GM23338 (cell line): Measurements from ENCODE around the gene GRP.
A peak's percentile ranks its signal among the peaks of the same experiment; 100 is the strongest.

ENCODE experiments used
- CREB1 ChIP-seq: fragments of 250-450 bp; sonication (Bioruptor Pico); IDR thresholded peaks from 2 replicates; pipeline ENCODE4 v1.5.0; 2020; ENCODE audit warnings: low read depth, mild to moderate bottlenecking, moderate library complexity
- EZH2 ChIP-seq: fragments of 200-600 bp; sonication (generic); IDR thresholded peaks from one replicate; pipeline ENCODE4 v1.8.0; 2017; ENCODE audit warnings: antibody characterized with exemption, mild to moderate bottlenecking, low read depth; ENCODE audit not compliant: unreplicated experiment
- EZH2phosphoT487 ChIP-seq: fragments of 200-600 bp; sonication (generic); IDR thresholded peaks from one replicate; pipeline ENCODE4 v1.8.1; 2018; ENCODE audit warnings: antibody characterized with exemption; ENCODE audit not compliant: unreplicated experiment
- JUNB ChIP-seq: IDR thresholded peaks from one replicate; pipeline ENCODE4 v1.6.1; 2016; ENCODE audit warnings: antibody characterized with exemption; ENCODE audit not compliant: unreplicated experiment
- NANOG ChIP-seq: IDR thresholded peaks from 2 replicates; pipeline ENCODE4 v1.6.1; 2016; ENCODE audit warnings: antibody characterized with exemption, borderline replicate concordance
- POLR2AphosphoS5 ChIP-seq: IDR thresholded peaks from 2 replicates; pipeline ENCODE4 v1.6.1; 2016; ENCODE audit warnings: antibody characterized with exemption, low read depth
- STAT1 ChIP-seq: IDR thresholded peaks from one replicate; pipeline ENCODE4 v1.6.1; 2016; ENCODE audit warnings: antibody characterized with exemption; ENCODE audit not compliant: unreplicated experiment
- ZNF114 ChIP-seq: fragments of 250-450 bp; sonication (Bioruptor Pico); IDR thresholded peaks from 2 replicates; pipeline ENCODE4 v1.5.0; 2020; ENCODE audit warnings: mild to moderate bottlenecking, moderate library complexity
- ZNF331 ChIP-seq: fragments of 250-450 bp; sonication (Bioruptor Pico); IDR thresholded peaks from 2 replicates; pipeline ENCODE4 v1.5.0; 2020; ENCODE audit warnings: low read depth, mild to moderate bottlenecking, moderate library complexity
- TF ChIP-seq, protein P1 (sequence below), 2 experiments: fragments of 200-600 bp in 1 of 2; sonication (generic) in 1 of 2; conservative IDR thresholded peaks; 2 replicates each; pipeline versions ENCODE4 v1.5.1 to v1.6.1; 2016 to 2017; ENCODE audit warnings: antibody characterized with exemption in 2 of 2, low read depth in 2 of 2, mild to moderate bottlenecking in 2 of 2, moderate library complexity in 1 of 2
- TF ChIP-seq, protein P2 (sequence below): IDR thresholded peaks from one replicate; pipeline ENCODE4 v1.6.1; 2018; ENCODE audit warnings: antibody characterized with exemption; ENCODE audit not compliant: unreplicated experiment
- TF ChIP-seq, protein P3 (sequence below): IDR thresholded peaks from 2 replicates; pipeline ENCODE4 v1.6.1; 2016; ENCODE audit warnings: antibody characterized with exemption

GRCh38 chr18:59266886-59267502 is 47.0 kb downstream of the GRP start:
- TF ChIP-seq EZH2: peak; percentile 62
- TF ChIP-seq, protein P1, sequence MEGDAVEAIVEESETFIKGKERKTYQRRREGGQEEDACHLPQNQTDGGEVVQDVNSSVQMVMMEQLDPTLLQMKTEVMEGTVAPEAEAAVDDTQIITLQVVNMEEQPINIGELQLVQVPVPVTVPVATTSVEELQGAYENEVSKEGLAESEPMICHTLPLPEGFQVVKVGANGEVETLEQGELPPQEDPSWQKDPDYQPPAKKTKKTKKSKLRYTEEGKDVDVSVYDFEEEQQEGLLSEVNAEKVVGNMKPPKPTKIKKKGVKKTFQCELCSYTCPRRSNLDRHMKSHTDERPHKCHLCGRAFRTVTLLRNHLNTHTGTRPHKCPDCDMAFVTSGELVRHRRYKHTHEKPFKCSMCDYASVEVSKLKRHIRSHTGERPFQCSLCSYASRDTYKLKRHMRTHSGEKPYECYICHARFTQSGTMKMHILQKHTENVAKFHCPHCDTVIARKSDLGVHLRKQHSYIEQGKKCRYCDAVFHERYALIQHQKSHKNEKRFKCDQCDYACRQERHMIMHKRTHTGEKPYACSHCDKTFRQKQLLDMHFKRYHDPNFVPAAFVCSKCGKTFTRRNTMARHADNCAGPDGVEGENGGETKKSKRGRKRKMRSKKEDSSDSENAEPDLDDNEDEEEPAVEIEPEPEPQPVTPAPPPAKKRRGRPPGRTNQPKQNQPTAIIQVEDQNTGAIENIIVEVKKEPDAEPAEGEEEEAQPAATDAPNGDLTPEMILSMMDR (conservative IDR thresholded peaks at IDR 0.05; ENCODE audit: low read depth in 2 of 2): no peak
- no peak for TF ChIP-seq POLR2AphosphoS5
- TF ChIP-seq, protein P2, sequence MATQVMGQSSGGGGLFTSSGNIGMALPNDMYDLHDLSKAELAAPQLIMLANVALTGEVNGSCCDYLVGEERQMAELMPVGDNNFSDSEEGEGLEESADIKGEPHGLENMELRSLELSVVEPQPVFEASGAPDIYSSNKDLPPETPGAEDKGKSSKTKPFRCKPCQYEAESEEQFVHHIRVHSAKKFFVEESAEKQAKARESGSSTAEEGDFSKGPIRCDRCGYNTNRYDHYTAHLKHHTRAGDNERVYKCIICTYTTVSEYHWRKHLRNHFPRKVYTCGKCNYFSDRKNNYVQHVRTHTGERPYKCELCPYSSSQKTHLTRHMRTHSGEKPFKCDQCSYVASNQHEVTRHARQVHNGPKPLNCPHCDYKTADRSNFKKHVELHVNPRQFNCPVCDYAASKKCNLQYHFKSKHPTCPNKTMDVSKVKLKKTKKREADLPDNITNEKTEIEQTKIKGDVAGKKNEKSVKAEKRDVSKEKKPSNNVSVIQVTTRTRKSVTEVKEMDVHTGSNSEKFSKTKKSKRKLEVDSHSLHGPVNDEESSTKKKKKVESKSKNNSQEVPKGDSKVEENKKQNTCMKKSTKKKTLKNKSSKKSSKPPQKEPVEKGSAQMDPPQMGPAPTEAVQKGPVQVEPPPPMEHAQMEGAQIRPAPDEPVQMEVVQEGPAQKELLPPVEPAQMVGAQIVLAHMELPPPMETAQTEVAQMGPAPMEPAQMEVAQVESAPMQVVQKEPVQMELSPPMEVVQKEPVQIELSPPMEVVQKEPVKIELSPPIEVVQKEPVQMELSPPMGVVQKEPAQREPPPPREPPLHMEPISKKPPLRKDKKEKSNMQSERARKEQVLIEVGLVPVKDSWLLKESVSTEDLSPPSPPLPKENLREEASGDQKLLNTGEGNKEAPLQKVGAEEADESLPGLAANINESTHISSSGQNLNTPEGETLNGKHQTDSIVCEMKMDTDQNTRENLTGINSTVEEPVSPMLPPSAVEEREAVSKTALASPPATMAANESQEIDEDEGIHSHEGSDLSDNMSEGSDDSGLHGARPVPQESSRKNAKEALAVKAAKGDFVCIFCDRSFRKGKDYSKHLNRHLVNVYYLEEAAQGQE: no peak
- no peak for TF ChIP-seq EZH2phosphoT487
- TF ChIP-seq ZNF331 (CRISPR knock-in tag): no peak
- TF ChIP-seq STAT1: no peak
- no peak for TF ChIP-seq CREB1 (CRISPR knock-in tag)
- no peak for TF ChIP-seq JUNB
- TF ChIP-seq, protein P3, sequence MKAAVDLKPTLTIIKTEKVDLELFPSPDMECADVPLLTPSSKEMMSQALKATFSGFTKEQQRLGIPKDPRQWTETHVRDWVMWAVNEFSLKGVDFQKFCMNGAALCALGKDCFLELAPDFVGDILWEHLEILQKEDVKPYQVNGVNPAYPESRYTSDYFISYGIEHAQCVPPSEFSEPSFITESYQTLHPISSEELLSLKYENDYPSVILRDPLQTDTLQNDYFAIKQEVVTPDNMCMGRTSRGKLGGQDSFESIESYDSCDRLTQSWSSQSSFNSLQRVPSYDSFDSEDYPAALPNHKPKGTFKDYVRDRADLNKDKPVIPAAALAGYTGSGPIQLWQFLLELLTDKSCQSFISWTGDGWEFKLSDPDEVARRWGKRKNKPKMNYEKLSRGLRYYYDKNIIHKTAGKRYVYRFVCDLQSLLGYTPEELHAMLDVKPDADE: no peak
- TF ChIP-seq ZNF114: no peak
- no peak for TF ChIP-seq NANOG
